ENCODE data around the gene C1QTNF1. TPM values are rescaled to one million over a fixed set of nuclear protein-coding genes. Genes with fewer than 3 reads are reported as not detected.

The C1QTNF1 gene
- total RNA-seq, 3 donors from 2014 or later: 16.9 to 33.3 (median 22.1) TPM

DNA sequence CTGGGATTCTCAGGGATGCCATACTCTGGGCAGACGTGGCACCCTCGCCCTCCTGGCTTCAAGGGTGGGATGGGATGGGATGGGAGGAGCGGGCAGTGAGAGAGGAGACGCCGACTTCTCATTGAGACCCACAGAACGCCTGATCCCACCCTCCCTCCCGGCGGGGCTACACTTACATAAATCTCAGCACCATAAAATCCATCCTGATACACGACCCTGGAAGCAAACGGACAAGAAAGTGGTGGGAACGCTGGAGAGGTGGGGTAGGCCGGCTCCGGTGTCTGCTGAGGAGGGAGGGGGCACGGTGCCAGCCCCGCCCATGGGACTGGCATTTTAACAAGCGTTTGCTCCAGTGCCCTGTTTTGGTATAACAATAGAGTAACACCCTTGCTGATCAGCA lies 72.5 kb downstream of the C1QTNF1 start:
- TF ChIP-seq, protein P1, sequence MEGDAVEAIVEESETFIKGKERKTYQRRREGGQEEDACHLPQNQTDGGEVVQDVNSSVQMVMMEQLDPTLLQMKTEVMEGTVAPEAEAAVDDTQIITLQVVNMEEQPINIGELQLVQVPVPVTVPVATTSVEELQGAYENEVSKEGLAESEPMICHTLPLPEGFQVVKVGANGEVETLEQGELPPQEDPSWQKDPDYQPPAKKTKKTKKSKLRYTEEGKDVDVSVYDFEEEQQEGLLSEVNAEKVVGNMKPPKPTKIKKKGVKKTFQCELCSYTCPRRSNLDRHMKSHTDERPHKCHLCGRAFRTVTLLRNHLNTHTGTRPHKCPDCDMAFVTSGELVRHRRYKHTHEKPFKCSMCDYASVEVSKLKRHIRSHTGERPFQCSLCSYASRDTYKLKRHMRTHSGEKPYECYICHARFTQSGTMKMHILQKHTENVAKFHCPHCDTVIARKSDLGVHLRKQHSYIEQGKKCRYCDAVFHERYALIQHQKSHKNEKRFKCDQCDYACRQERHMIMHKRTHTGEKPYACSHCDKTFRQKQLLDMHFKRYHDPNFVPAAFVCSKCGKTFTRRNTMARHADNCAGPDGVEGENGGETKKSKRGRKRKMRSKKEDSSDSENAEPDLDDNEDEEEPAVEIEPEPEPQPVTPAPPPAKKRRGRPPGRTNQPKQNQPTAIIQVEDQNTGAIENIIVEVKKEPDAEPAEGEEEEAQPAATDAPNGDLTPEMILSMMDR (IDR thresholded peaks at IDR 0.05): no peak
- Histone ChIP-seq H3K36me3 (ENCODE audit: low read depth) (no peaks in the 10 kb centered on the region), H3K4me1 (ENCODE audit: low read depth) (no peaks in the 10 kb centered on the region), H3K4me3 (no peak overlapping the region), H3K9me3 (no peaks in the 10 kb centered on the region)
- no peak for ATAC-seq
- intact Hi-C loops (cut with DNase I, micrococcal nuclease): no loop called here
- no peak for DNase-seq

DNA sequence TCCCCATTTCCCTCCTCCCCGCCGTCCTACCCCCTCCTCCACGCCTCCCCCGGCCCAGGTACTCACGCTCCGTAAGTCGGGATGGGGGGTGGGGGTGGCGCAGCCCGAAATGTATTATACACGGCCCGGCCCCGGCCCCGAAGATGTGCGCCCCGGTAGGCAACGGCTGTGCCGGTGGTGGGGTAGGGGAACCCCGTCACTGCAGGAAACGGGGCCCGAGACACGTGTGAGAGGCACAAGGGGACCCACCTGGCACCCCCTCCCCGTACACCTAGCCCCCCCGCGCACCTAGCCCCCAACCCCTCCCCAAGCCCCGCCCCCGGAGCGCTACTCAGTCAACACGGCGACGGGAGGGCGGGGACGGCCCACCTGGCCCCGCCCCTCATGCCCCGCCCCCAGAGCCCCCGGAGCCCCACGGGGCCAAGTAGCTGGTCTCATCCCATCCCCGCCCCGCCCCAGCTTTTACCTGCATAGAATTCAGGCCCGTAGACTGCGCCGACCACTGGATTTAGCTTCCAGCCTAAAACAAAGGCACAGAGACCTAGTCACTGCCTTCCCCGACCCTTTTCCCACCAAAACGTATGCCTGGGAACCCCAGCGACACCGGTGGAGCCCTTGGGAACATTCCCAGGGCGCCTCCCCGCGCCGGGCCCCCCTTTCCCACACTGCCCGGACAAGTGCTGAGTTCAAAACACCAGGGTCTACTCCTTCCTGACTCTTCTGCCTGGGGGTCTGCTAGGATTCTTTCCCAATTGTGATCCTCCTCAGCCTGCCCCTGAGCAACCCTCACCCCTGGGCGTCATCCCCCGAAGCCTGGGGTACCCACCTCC lies 73.5 kb downstream of the C1QTNF1 start:
- Histone ChIP-seq H3K4me3 (no peak overlapping the region), H3K36me3 (ENCODE audit: low read depth) (no peaks in the 10 kb centered on the region), H3K4me1 (ENCODE audit: low read depth) (no peaks in the 10 kb centered on the region), H3K9me3 (no peaks in the 10 kb centered on the region)
- intact Hi-C loops (cut with DNase I, micrococcal nuclease): no loop called here
- ATAC-seq (no peak), DNase-seq (no peak)
- TF ChIP-seq, protein P1 (IDR thresholded peaks at IDR 0.05): no peak

DNA sequence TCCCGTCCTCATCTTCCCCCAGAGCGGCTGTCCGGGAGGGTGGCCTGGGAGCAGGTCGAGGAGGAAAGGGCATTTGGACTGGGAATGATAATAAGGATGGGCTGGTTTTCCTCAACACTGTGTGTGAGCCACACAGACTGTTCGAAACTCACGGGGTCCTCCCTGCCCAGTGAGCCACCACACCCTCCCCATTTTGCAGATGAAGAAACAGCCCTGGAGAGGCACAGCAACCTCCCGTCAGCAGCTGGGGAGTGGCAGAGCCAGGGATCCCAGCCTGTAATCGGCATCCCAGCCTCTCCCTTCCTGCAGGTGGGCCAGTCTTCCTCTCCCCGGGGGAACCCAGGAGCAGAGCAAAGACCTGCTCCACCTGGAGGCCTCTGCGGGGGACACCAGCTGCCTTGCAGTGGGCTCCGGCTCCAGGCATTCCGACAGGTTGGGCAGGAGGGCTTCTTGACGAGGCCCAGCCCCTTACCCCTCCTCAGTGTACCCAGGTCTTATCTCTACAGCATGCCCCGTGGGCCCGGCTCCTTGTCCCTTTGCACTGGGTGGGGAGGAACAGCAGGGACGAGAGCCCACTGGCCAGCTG lies 74.4 kb downstream of the C1QTNF1 start:
- no peaks in the 10 kb centered on the region for H3K9me3 ChIP-seq
- intact Hi-C loops (cut with DNase I, micrococcal nuclease): no loop called here
- no peak for ATAC-seq
- H3K4me3 ChIP-seq: no peak overlapping the region
- TF ChIP-seq, protein P1 (IDR thresholded peaks at IDR 0.05): no peak
- no peak for DNase-seq
- no peaks in the 10 kb centered on the region for H3K4me1 ChIP-seq (ENCODE audit: low read depth)
- H3K36me3 ChIP-seq (ENCODE audit: low read depth): no peaks in the 10 kb centered on the region

Other genes with a start within 250 kb of the C1QTNF1 start
- 10 to 100 TPM; 60.3 to 99.4 (median 91.6) TPM for gene CYTH1, start 241.9 kb upstream of the C1QTNF1 start, total RNA-seq
- gene USP36, start 183.4 kb upstream of the C1QTNF1 start, total RNA-seq: 10 to 100 TPM; 36.0 to 67.7 (median 41.4) TPM
- gene CEP295NL, start 121.0 kb upstream of the C1QTNF1 start, total RNA-seq: 1 to 10 TPM; 1.4 to 2.5 (median 2.0) TPM
- 100 to 1,000 TPM in 1 of 3 donors, 10 to 100 TPM in 2; 44.9 to 268 (median 91.3) TPM for gene TIMP2, start 98.8 kb upstream of the C1QTNF1 start, total RNA-seq
- 100 to 1,000 TPM; 329 to 838 (median 752) TPM for gene LGALS3BP, start 44.2 kb upstream of the C1QTNF1 start, total RNA-seq
- gene CANT1, start 14.4 kb upstream of the C1QTNF1 start, total RNA-seq: 100 to 1,000 TPM; 159 to 376 (median 242) TPM
- gene ENGASE, start 50.7 kb downstream of the C1QTNF1 start, total RNA-seq: 100 to 1,000 TPM in 1 of 3 donors, 10 to 100 TPM in 2; 89.6 to 160 (median 97.4) TPM

Data from mucosa of descending colon (tissue), 3 donors.